ENCODE data around the gene CEP95.
A peak's percentile ranks its signal among the peaks of the same experiment; 100 is the strongest.

The CEP95 gene

GRCh38 chr17:64504769-64505339 lies 1.9 kb upstream of the CEP95 start:
- WGBS (ENCODE audit: extremely low coverage, insufficient coverage, insufficient read length): no CpG with 5 or more reads among the region's 13 CpGs
- H4K91ac ChIP-seq (ENCODE audit: low read depth, low read length): no peak overlapping the region
- peak overlapping the region; percentile 97 for H3K4ac ChIP-seq (ENCODE audit: low read depth, low read length)
- no peak overlapping the region for H2AFZ ChIP-seq (ENCODE audit: insufficient read depth, low read length, poor library complexity)
- H3K23ac ChIP-seq (ENCODE audit: low read length): no peak overlapping the region
- peak overlapping the region; percentile 61 for H3K4me2 ChIP-seq (ENCODE audit: low read length)
- no peaks in the 10 kb centered on the region for H3K27me3 ChIP-seq (ENCODE audit: insufficient read depth, low read length)
- no peak overlapping the region for H4K8ac ChIP-seq (ENCODE audit: low read depth, low read length)
- peak overlapping the region; percentile 64 for H3K9ac ChIP-seq (ENCODE audit: low read length)
- no peak overlapping the region for H2AK5ac ChIP-seq (ENCODE audit: low read length)
- H3K27ac ChIP-seq (ENCODE audit: low read depth, low read length): no peak overlapping the region
- peaks cover 20% of the 10 kb centered on the region for H3K79me2 ChIP-seq (ENCODE audit: control insufficient read depth, insufficient read depth, low read length, poor library complexity)
- H3K9me3 ChIP-seq (ENCODE audit: insufficient read depth, low read depth, low read length): no peaks in the 10 kb centered on the region
- H2BK120ac ChIP-seq (ENCODE audit: insufficient read depth, low read length, poor library complexity): no peak overlapping the region
- H3K36me3 ChIP-seq (ENCODE audit: control insufficient read depth in 1 of 2, insufficient read depth in 2 of 2, low read length in 2 of 2): peaks cover 12 to 44% of the 10 kb centered on the region in 2 experiments
- peak overlapping the region; percentile 21 for H3K14ac ChIP-seq (ENCODE audit: low read length)
- H2BK12ac ChIP-seq (ENCODE audit: low read length): no peak overlapping the region
- H2BK5ac ChIP-seq (ENCODE audit: low read depth, low read length, poor library complexity): no peak overlapping the region
- H3K4me3 ChIP-seq (ENCODE audit: low read depth, low read length): peak overlapping the region; percentile 79
- DNase-seq: no peak
- H3K79me1 ChIP-seq (ENCODE audit: low read length): peaks cover 13% of the 10 kb centered on the region
- no peak overlapping the region for H4K12ac ChIP-seq (ENCODE audit: low read depth, low read length)
- H3K18ac ChIP-seq (ENCODE audit: low read length): no peak overlapping the region
- H3K4me1 ChIP-seq (ENCODE audit: control insufficient read depth in 1 of 2, insufficient read depth in 2 of 2, low read length in 2 of 2): no peaks in the 10 kb centered on the region

DNA sequence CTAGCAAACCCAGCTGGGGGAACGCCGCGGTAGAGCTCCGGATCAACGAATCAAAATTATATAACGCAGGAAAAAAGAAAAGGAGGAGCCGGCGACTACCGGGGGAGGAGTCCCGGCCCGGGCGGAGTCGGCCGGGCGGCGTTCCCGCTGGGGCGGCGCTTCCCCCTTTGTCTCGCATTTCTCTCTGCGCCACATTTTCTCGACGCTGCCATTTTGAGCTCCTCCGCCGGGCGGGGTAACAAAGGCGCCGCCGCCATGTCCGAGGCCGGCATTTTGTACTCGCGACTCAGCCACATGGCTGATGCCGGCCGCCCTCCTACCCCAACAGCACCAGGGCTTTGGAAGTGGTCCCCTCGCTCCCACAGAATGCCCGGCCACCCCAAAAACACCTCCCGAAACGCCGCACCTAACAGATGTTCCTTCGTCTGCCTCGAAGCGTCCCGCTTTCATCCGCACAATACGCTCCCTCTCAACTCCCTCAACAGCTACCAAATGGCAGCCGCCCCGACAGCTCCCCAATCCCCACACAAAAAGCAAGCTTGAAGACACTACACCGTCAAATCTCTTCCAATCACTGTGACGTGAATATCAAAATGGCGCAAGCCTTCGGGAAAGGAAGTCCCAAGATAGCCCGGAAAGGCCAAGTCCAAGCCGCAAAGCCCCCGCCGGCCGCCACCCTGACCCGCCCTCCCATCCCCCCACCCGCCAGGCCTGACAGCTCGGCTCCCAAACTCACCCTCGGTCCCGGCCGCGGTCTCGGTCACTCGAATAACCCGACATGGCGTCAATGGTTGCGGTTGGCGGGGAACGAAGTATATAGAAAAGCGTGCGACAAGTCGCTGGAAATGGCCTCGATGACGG lies 1.2 kb upstream of the CEP95 start:
- peak overlapping the region; percentile 93 for H4K91ac ChIP-seq (ENCODE audit: low read depth, low read length)
- H4K12ac ChIP-seq (ENCODE audit: low read depth, low read length): peak overlapping the region; percentile 79
- no peak overlapping the region for H3K23ac ChIP-seq (ENCODE audit: low read length)
- peaks cover 13% of the 10 kb centered on the region for H3K79me1 ChIP-seq (ENCODE audit: low read length)
- peaks cover 20% of the 10 kb centered on the region for H3K79me2 ChIP-seq (ENCODE audit: control insufficient read depth, insufficient read depth, low read length, poor library complexity)
- H4K8ac ChIP-seq (ENCODE audit: low read depth, low read length): peak overlapping the region; percentile 87
- peak overlapping the region; percentile 84 for H3K9ac ChIP-seq (ENCODE audit: low read length)
- peak overlapping the region; percentile 14 for H2AFZ ChIP-seq (ENCODE audit: insufficient read depth, low read length, poor library complexity)
- peak overlapping the region; percentile 73 for H2BK5ac ChIP-seq (ENCODE audit: low read depth, low read length, poor library complexity)
- peak; percentile 73 to 85 for DNase-seq
- peak overlapping the region; percentile 96 for H2AK5ac ChIP-seq (ENCODE audit: low read length)
- H3K18ac ChIP-seq (ENCODE audit: low read length): peak overlapping the region; percentile 81
- no CpG with 5 or more reads among the region's 76 CpGs for WGBS (ENCODE audit: extremely low coverage, insufficient coverage, insufficient read length)
- peak overlapping the region; percentile 83 for H2BK120ac ChIP-seq (ENCODE audit: insufficient read depth, low read length, poor library complexity)
- H3K4me1 ChIP-seq (ENCODE audit: control insufficient read depth in 1 of 2, insufficient read depth in 2 of 2, low read length in 2 of 2): no peaks in the 10 kb centered on the region
- peak overlapping the region; percentile 99 for H3K14ac ChIP-seq (ENCODE audit: low read length)
- peak overlapping the region; percentile 90 for H3K4me3 ChIP-seq (ENCODE audit: low read depth, low read length)
- peak overlapping the region; percentile 61 for H3K4me2 ChIP-seq (ENCODE audit: low read length)
- H3K9me3 ChIP-seq (ENCODE audit: insufficient read depth, low read depth, low read length): no peaks in the 10 kb centered on the region
- peaks cover 14 to 38% of the 10 kb centered on the region in 2 experiments for H3K36me3 ChIP-seq (ENCODE audit: control insufficient read depth in 1 of 2, insufficient read depth in 2 of 2, low read length in 2 of 2)
- H2BK12ac ChIP-seq (ENCODE audit: low read length): no peak overlapping the region
- peak overlapping the region; percentile 97 for H3K4ac ChIP-seq (ENCODE audit: low read depth, low read length)
- peak overlapping the region; percentile 66 for H3K27ac ChIP-seq (ENCODE audit: low read depth, low read length)
- H3K27me3 ChIP-seq (ENCODE audit: insufficient read depth, low read length): no peaks in the 10 kb centered on the region

DNA sequence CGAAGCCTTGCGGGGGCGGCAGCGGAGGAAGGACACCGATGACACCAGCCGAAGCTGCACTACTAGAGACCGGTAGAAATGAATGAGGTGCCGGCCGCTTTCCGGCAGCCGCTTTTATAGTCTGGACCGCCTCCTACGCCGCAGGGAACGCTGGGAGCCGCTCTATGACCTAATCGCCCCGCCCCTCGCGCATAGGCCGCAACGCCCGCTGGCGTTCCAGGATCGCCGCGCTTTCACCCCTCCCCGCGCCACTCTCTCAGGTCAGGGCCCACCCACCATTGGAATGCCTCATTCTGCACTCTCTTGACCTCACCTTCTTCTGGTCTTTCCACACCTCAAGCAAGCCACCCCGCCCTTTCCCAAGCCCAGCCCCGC lies 589 bp upstream of the CEP95 start, which contains the start of gene DDX5:
TSS of gene DDX5 (minus strand) at position 89 of the 375 bp plus-strand sequence. CDS start 170 bp downstream, outside the sequence.
- peak within 1 kb of the TSS; percentile 80 for H3K27ac ChIP-seq (ENCODE audit: low read depth, low read length)
- peak within 1 kb of the TSS; percentile 87 for H4K8ac ChIP-seq (ENCODE audit: low read depth, low read length)
- H2BK12ac ChIP-seq (ENCODE audit: low read length): peak within 1 kb of the TSS; percentile 10
- peak within 1 kb of the TSS; percentile 65 for H3K4me2 ChIP-seq (ENCODE audit: low read length)
- no peak within 1 kb of the TSS for H3K23ac ChIP-seq (ENCODE audit: low read length)
- peak within 1 kb of the TSS; percentile 96 for H3K4me3 ChIP-seq (ENCODE audit: low read depth, low read length)
- H3K79me1 ChIP-seq (ENCODE audit: low read length): peaks cover 13% of the 10 kb centered on the region
- H3K27me3 ChIP-seq (ENCODE audit: insufficient read depth, low read length): no peaks in the 10 kb centered on the region
- no peaks in the 10 kb centered on the region for H3K4me1 ChIP-seq (ENCODE audit: control insufficient read depth in 1 of 2, insufficient read depth in 2 of 2, low read length in 2 of 2)
- peak within 1 kb of the TSS; percentile 67 for H2AFZ ChIP-seq (ENCODE audit: insufficient read depth, low read length, poor library complexity)
- H4K91ac ChIP-seq (ENCODE audit: low read depth, low read length): peak within 1 kb of the TSS; percentile 93
- H3K18ac ChIP-seq (ENCODE audit: low read length): peak within 1 kb of the TSS; percentile 81
- WGBS (ENCODE audit: extremely low coverage, insufficient coverage, insufficient read length): no CpG with 5 or more reads among the region's 31 CpGs
- H3K14ac ChIP-seq (ENCODE audit: low read length): peak within 1 kb of the TSS; percentile 99
- peak within 1 kb of the TSS; percentile 96 for H2AK5ac ChIP-seq (ENCODE audit: low read length)
- no peaks in the 10 kb centered on the region for H3K9me3 ChIP-seq (ENCODE audit: insufficient read depth, low read depth, low read length)
- peaks cover 20% of the 10 kb centered on the region for H3K79me2 ChIP-seq (ENCODE audit: control insufficient read depth, insufficient read depth, low read length, poor library complexity)
- H4K12ac ChIP-seq (ENCODE audit: low read depth, low read length): peak within 1 kb of the TSS; percentile 79
- H3K9ac ChIP-seq (ENCODE audit: low read length): peak within 1 kb of the TSS; percentile 94
- peak within 1 kb of the TSS; percentile 73 for H2BK5ac ChIP-seq (ENCODE audit: low read depth, low read length, poor library complexity)
- peak within 1 kb of the TSS; percentile 83 for H2BK120ac ChIP-seq (ENCODE audit: insufficient read depth, low read length, poor library complexity)
- H3K4ac ChIP-seq (ENCODE audit: low read depth, low read length): peak within 1 kb of the TSS; percentile 97
- peak; percentile 99 for DNase-seq
- peaks cover 15 to 35% of the 10 kb centered on the region in 2 experiments for H3K36me3 ChIP-seq (ENCODE audit: control insufficient read depth in 1 of 2, insufficient read depth in 2 of 2, low read length in 2 of 2)

DNA sequence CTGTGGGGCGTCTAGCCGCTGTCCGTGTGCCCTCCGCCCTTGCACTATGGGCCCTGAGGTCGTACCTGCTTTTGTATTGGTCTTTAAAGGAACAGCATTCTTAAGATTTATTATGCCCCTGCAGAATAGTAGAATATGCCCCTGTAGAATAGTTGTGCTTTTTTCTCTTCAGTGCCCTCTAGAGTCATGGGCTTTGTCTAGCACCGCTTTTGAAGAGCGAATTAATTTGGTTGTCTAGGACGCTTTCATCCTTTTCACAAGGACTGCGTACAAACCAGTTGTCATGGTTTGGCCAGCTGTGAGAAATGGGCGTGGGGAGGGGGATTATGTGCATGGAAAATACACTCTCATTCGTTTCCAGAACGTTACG lies 621 bp downstream of the CEP95 start:
- peak overlapping the region; percentile 8 for H4K91ac ChIP-seq (ENCODE audit: low read depth, low read length)
- peak overlapping the region; percentile 20 for H3K14ac ChIP-seq (ENCODE audit: low read length)
- no CpG with 5 or more reads among the region's 13 CpGs for WGBS (ENCODE audit: extremely low coverage, insufficient coverage, insufficient read length)
- H3K36me3 ChIP-seq (ENCODE audit: control insufficient read depth in 1 of 2, insufficient read depth in 2 of 2, low read length in 2 of 2): peaks cover 13 to 29% of the 10 kb centered on the region in 2 experiments
- H2AFZ ChIP-seq (ENCODE audit: insufficient read depth, low read length, poor library complexity): peak overlapping the region; percentile 67
- H3K27me3 ChIP-seq (ENCODE audit: insufficient read depth, low read length): no peaks in the 10 kb centered on the region
- peaks cover 20% of the 10 kb centered on the region for H3K79me2 ChIP-seq (ENCODE audit: control insufficient read depth, insufficient read depth, low read length, poor library complexity)
- H2AK5ac ChIP-seq (ENCODE audit: low read length): peak overlapping the region; percentile 70
- DNase-seq: peak in 1 of 2 donors; percentile 66
- peak overlapping the region; percentile 84 for H3K4ac ChIP-seq (ENCODE audit: low read depth, low read length)
- H3K9ac ChIP-seq (ENCODE audit: low read length): peak overlapping the region; percentile 94
- peak overlapping the region; percentile 78 for H3K18ac ChIP-seq (ENCODE audit: low read length)
- H2BK120ac ChIP-seq (ENCODE audit: insufficient read depth, low read length, poor library complexity): peak overlapping the region; percentile 9
- peak overlapping the region; percentile 65 for H3K4me2 ChIP-seq (ENCODE audit: low read length)
- peak overlapping the region; percentile 61 for H4K12ac ChIP-seq (ENCODE audit: low read depth, low read length)
- H2BK5ac ChIP-seq (ENCODE audit: low read depth, low read length, poor library complexity): peak overlapping the region; percentile 3
- peaks cover 13% of the 10 kb centered on the region for H3K79me1 ChIP-seq (ENCODE audit: low read length)
- peak overlapping the region; percentile 96 for H3K4me3 ChIP-seq (ENCODE audit: low read depth, low read length)
- no peaks in the 10 kb centered on the region for H3K4me1 ChIP-seq (ENCODE audit: control insufficient read depth in 1 of 2, insufficient read depth in 2 of 2, low read length in 2 of 2)
- no peak overlapping the region for H3K23ac ChIP-seq (ENCODE audit: low read length)
- no peaks in the 10 kb centered on the region for H3K9me3 ChIP-seq (ENCODE audit: insufficient read depth, low read depth, low read length)
- H2BK12ac ChIP-seq (ENCODE audit: low read length): no peak overlapping the region
- peak overlapping the region; percentile 73 for H4K8ac ChIP-seq (ENCODE audit: low read depth, low read length)
- peak overlapping the region; percentile 80 for H3K27ac ChIP-seq (ENCODE audit: low read depth, low read length)
